Endothelial cell of umbilical vein (primary cell): ENCODE data around the gene RALGPS2. TPM values are rescaled to one million over a fixed set of nuclear protein-coding genes. Genes with fewer than 3 reads are reported as not detected.

Experiments
- BruUV-seq: library from RNA; stranded (reverse); fragments of 400-500 nt; replicated peaks from 2 replicates; lab custom pipeline; 2021; lab: Mats Ljungman, UMichigan
- CTCF ChIA-PET: fragments of 300-600, 350-600 bp; sonication (Branson Sonifier 250); formaldehyde crosslinking; loops from one replicate; lab custom pipeline; 2021; ENCODE audit warnings: antibody characterized with exemption, inconsistent platforms; lab: Charles Lee
- POLR2A ChIA-PET: fragments of 300-600, 350-600 bp; sonication (Branson Sonifier 250); formaldehyde crosslinking; loops from one replicate; lab custom pipeline; 2021; ENCODE audit warnings: antibody characterized with exemption, inconsistent platforms; lab: Charles Lee
- DNase-seq: peaks from one replicate; pipeline ENCODE4 v3.0.0-alpha.2; 2011; ENCODE audit warnings: low read depth, low spot score
- FAIRE-seq: peaks from 2 replicates; lab custom pipeline; 2011; peaks lifted over from hg19 to GRCh38; lab: Jason Lieb, UNC
- H2AFZ ChIP-seq: 2 replicates; pipeline ENCODE4 v1.6.0; 2012; ENCODE audit warnings: low read depth, low read length, control low read depth, inconsistent platforms
- H3K27ac ChIP-seq: 2 replicates; pipeline ENCODE4 v1.5.1; 2011; ENCODE audit warnings: low read depth, mild to moderate bottlenecking, control low read depth, low read length, moderate library complexity; ENCODE audit not compliant: insufficient read depth
- H3K27me3 ChIP-seq, 2 experiments: 2 replicates each; pipeline versions ENCODE4 v1.6.0 to v1.6.1; 2011; ENCODE audit warnings: low read length in 2 of 2, mixed read lengths in 1 of 2; ENCODE audit not compliant: control insufficient read depth in 2 of 2, insufficient read depth in 2 of 2
- H3K36me3 ChIP-seq, 2 experiments: 2 replicates in 1 of 2; 3 replicates in 1 of 2; pipeline ENCODE4 v1.5.1; 2011; ENCODE audit warnings: low read length in 2 of 2, mild to moderate bottlenecking in 1 of 2, moderate library complexity in 1 of 2; ENCODE audit not compliant: control insufficient read depth in 2 of 2, insufficient read depth in 2 of 2; ENCODE audit errors: extremely low read depth in 1 of 2
- H3K4me1 ChIP-seq: 3 replicates; pipeline ENCODE4 v1.5.1; 2011; ENCODE audit warnings: mild to moderate bottlenecking, low read length; ENCODE audit not compliant: control insufficient read depth, insufficient read depth; ENCODE audit errors: extremely low read depth
- H3K4me2 ChIP-seq: 2 replicates; pipeline ENCODE4 v1.6.1; 2011; ENCODE audit warnings: low read length, control low read depth, mixed read lengths; ENCODE audit not compliant: insufficient read depth
- H3K4me3 ChIP-seq, 3 experiments: fragments of 200-600 bp in 1 of 3; sonication (generic), shearing (Covaris generic) in 1 of 3; replicated peaks in 1 of 3; 2 replicates each; pipeline ENCODE4 v1.5.1; 2011 to 2016; ENCODE audit warnings: control low read depth in 3 of 3, low read length in 3 of 3, mild to moderate bottlenecking in 2 of 3, inconsistent platforms in 1 of 3, low read depth in 1 of 3, moderate library complexity in 1 of 3; ENCODE audit not compliant: insufficient read depth in 1 of 3
- H3K79me2 ChIP-seq: 2 replicates; pipeline ENCODE4 v1.6.0; 2012; ENCODE audit warnings: low read length, inconsistent platforms; ENCODE audit not compliant: control insufficient read depth, insufficient read depth
- H3K9ac ChIP-seq: replicated peaks from 2 replicates; pipeline ENCODE3; 2011; ENCODE audit warnings: low read length, control low read depth; ENCODE audit not compliant: insufficient read depth; ENCODE audit errors: extremely low read depth
- H3K9me1 ChIP-seq: replicated peaks from 3 replicates; pipeline ENCODE4 v1.6.0; 2011; ENCODE audit warnings: mild to moderate bottlenecking, low read length; ENCODE audit not compliant: control insufficient read depth, insufficient read depth; ENCODE audit errors: extremely low read depth
- H3K9me3 ChIP-seq: replicated peaks from 2 replicates; pipeline ENCODE4 v1.5.1; 2012; ENCODE audit warnings: low read length, inconsistent platforms; ENCODE audit not compliant: control insufficient read depth, insufficient read depth
- H4K20me1 ChIP-seq: replicated peaks from 2 replicates; pipeline ENCODE3; 2011; ENCODE audit warnings: mild to moderate bottlenecking, low read length; ENCODE audit not compliant: control insufficient read depth, insufficient read depth; ENCODE audit errors: extremely low read depth
- CTCF ChIP-seq, 2 donors: IDR thresholded peaks; 1 replicate in 1 of 2; 2 replicates in 1 of 2; pipeline ENCODE4 v1.5.1; 2011; ENCODE audit warnings: low read length in 2 of 2, mild to moderate bottlenecking in 2 of 2, moderate library complexity in 2 of 2, control low read depth in 1 of 2, inconsistent platforms in 1 of 2, low read depth in 1 of 2; ENCODE audit not compliant: insufficient read depth in 1 of 2; ENCODE audit errors: extremely low read depth in 1 of 2
- EZH2 ChIP-seq: IDR thresholded peaks from 2 replicates; pipeline ENCODE4 v1.6.1; 2012; ENCODE audit warnings: borderline replicate concordance, low read depth, mild to moderate bottlenecking, moderate library complexity, low read length, inconsistent platforms; ENCODE audit not compliant: severe bottlenecking
- FOS ChIP-seq: IDR thresholded peaks from 2 replicates; pipeline ENCODE4 v1.6.1; 2011; ENCODE audit warnings: mild to moderate bottlenecking, low read length, moderate library complexity, borderline replicate concordance; ENCODE audit not compliant: insufficient read depth
- GATA2 ChIP-seq: IDR thresholded peaks from 2 replicates; pipeline ENCODE4 v1.7.0; 2011; ENCODE audit warnings: low read depth, mild to moderate bottlenecking, moderate library complexity, mixed read lengths, low read length; ENCODE audit not compliant: insufficient read length, insufficient read depth
- JUN ChIP-seq: IDR thresholded peaks from 2 replicates; pipeline ENCODE4 v1.6.1; 2011; ENCODE audit warnings: borderline replicate concordance, low read depth; ENCODE audit not compliant: insufficient read length, insufficient read depth
- MAX ChIP-seq: IDR thresholded peaks from 2 replicates; pipeline ENCODE4 v1.6.1; 2011; ENCODE audit not compliant: insufficient read depth, insufficient read length
- MYC ChIP-seq: IDR thresholded peaks from one replicate; pipeline ENCODE4 v1.6.1; 2011; ENCODE audit warnings: mild to moderate bottlenecking, low read depth, low read length
- POLR2A ChIP-seq: IDR thresholded peaks from 2 replicates; pipeline ENCODE4 v1.6.1; 2012; ENCODE audit warnings: low read depth, mild to moderate bottlenecking, control low read depth, low read length
- POLR2AphosphoS5 ChIP-seq: IDR thresholded peaks from 2 replicates; pipeline ENCODE4 v1.6.1; 2012; ENCODE audit warnings: low read depth, mild to moderate bottlenecking, control low read depth, low read length, moderate library complexity; ENCODE audit not compliant: insufficient read depth
- dilution Hi-C: fragments of 300-500 bp; cut with MboI; formaldehyde crosslinking; loops from one replicate; pipeline ENCODE4 v1.15.0; 2019; ENCODE audit warnings: low sequenced_read_pairs; ENCODE audit not compliant: extremely low pct_ligation_motif_present
- intact Hi-C: fragments of 100-400 bp; cut with micrococcal nuclease; formaldehyde crosslinking; loops from one replicate; pipeline ENCODE4 v1.10.0; 2022
- polyA plus RNA-seq, 4 experiments: library from polyadenylated mRNA; depleted of rRNA in 3 of 4; stranded (reverse) in 3 of 4; unstranded in 1 of 4; fragments of >200 nt; gene quantifications; 2 replicates each; pipeline versions ENCODE4 v1.2.1 to v1.2.3, GENCODE V29; 2011 to 2012; ENCODE audit warnings: missing spikeins in 1 of 4
- total RNA-seq: library from RNA; stranded (reverse); gene quantifications from 2 replicates; pipeline ENCODE4 v1.2.3, GENCODE V29; 2021

The RALGPS2 gene
- total and polyA plus RNA-seq, 2 donors (not counting 3 experiments of a cell fraction or from before 2014, with no cell fraction given): 4.6 to 27.7 TPM

GRCh38 chr1:178749581-178750166, 24.6 kb downstream of the RALGPS2 start:
- TF ChIP-seq MYC: no peak
- TF ChIP-seq EZH2: no peak
- TF ChIP-seq POLR2AphosphoS5: no peak
- TF ChIP-seq FOS: no peak
- no peak for TF ChIP-seq CTCF (IDR thresholded peaks at IDR 0.05; ENCODE audit: extremely low read depth in 1 of 2, insufficient read depth in 1 of 2, low read depth in 1 of 2, low read length in 2 of 2)
- no peak for TF ChIP-seq GATA2
- TF ChIP-seq JUN: no peak
- TF ChIP-seq POLR2A: no peak
- no peak for TF ChIP-seq MAX
- DNase-seq (no peak), FAIRE-seq (no peak)
- no peak overlapping the region for H3K4me3 ChIP-seq
- no peak overlapping the region for H3K27ac ChIP-seq
- H3K79me2 ChIP-seq: peaks cover 3% of the 10 kb centered on the region
- H3K9me1 ChIP-seq: no peaks in the 10 kb centered on the region
- no TSS peak for BruUV-seq
- H3K4me1 ChIP-seq: no peaks in the 10 kb centered on the region
- H3K9ac ChIP-seq: no peak overlapping the region
- H3K27me3 ChIP-seq: no peaks in the 10 kb centered on the region
- H4K20me1 ChIP-seq: no peaks in the 10 kb centered on the region
- no peaks in the 10 kb centered on the region for H3K9me3 ChIP-seq
- intact Hi-C loops: no loop called here
- no peak overlapping the region for H3K4me2 ChIP-seq
- ChIA-PET CTCF (interaction anchor here (0.7 to 9.9 kb wide), 4 partner anchors 18 to 253 kb away, joined by 3 to 325 read pairs (median 3); no protein-coding TSS in a partner anchor), POLR2A (no interaction called here)
- no peak overlapping the region for H2AFZ ChIP-seq
- dilution Hi-C loops: loop anchor here (25.0 kb wide), 1 partner anchor 263 kb away; no protein-coding TSS in a partner anchor
- no peaks in the 10 kb centered on the region for H3K36me3 ChIP-seq
